ENCODE data around the gene PIK3CB. TPM values are rescaled to one million over a fixed set of nuclear protein-coding genes. Genes with fewer than 3 reads are reported as not detected.

PIK3CB gene
- polyA plus RNA-seq, 1 of the 3 experiments (the other 2 are of a cell fraction) = 6.8 TPM

- no peak for TF ChIP-seq IRF3 (IDR thresholded peaks at IDR 0.05; ENCODE audit: low read depth, low read length)
Measured at GRCh38 chr3:138774529-138775253, 60.0 kb downstream of the PIK3CB start (continued).

DNA sequence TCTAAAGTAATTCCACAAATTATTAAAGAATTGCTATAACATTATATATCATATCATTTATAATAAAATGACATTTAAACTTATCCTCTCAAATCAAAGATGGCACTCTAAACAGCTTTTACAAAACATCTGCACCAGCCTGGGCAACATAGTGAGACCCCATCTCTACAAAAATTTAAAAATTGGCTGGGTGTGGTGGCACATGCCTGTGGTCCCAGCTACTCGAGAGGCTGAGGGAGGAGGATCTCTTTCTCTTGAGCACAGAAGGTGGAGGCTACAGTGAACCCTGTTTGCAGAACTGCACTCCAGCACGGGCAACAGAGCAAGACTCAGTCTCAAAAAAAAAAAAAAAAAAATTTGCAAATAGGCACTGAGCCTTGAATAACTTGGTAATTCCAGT lies 63.1 kb downstream of the PIK3CB start:
- Histone ChIP-seq H3K27me3 (ENCODE audit: insufficient read depth) (no peaks in the 10 kb centered on the region), H2AFZ (ENCODE audit: low read depth) (no peak overlapping the region), H3K4me1 (ENCODE audit: control insufficient read depth in 1 of 2, insufficient read depth in 2 of 2, low read depth in 1 of 2, low read length in 1 of 2) (peaks cover 7 to 18% of the 10 kb centered on the region in 2 experiments), H3K79me2 (ENCODE audit: insufficient read depth) (peaks cover 10% of the 10 kb centered on the region; the same call in 1 of the 2 replicates), H3K9ac (no peak overlapping the region), H3K9me3 (no peaks in the 10 kb centered on the region), H3K27ac (ENCODE audit: low read depth in 2 of 2, low read length in 1 of 2) (no peak overlapping the region), H3F3A (replicated peaks; ENCODE audit: insufficient read depth) (peaks cover 17% of the 10 kb centered on the region), H4K20me1 (ENCODE audit: insufficient read depth) (peaks cover 10% of the 10 kb centered on the region; the same call in 1 of the 2 replicates), H3K36me3 (replicated peaks in 1 of 2; ENCODE audit: control insufficient read depth in 1 of 2, insufficient read depth in 2 of 2, low read length in 1 of 2) (no peaks in the 10 kb centered on the region), H3K9me2 (no peaks in the 10 kb centered on the region), H3K4me3 (ENCODE audit: low read depth in 2 of 2, low read length in 1 of 2) (no peak overlapping the region), H3K4me2 (no peak overlapping the region)
- ChIA-PET POLR2A (no interaction called here), CTCF (interaction anchor here (1.3 kb wide), 1 partner anchor 144 kb away, joined by 3 read pairs; no protein-coding TSS in a partner anchor)
- TF ChIP-seq RAD21 (IDR thresholded peaks at IDR 0.05; ENCODE audit: low read length) (no peak), MEF2A (IDR thresholded peaks at IDR 0.05; ENCODE audit: borderline replicate concordance, low read depth) (no peak), GATA2 (CRISPR knock-in tag; IDR thresholded peaks at IDR 0.05) (no peak), TEAD4 (IDR thresholded peaks at IDR 0.05; ENCODE audit: borderline replicate concordance, insufficient read depth) (no peak), CHD2 (IDR thresholded peaks at IDR 0.05; ENCODE audit: low read length, partially characterized antibody) (no peak), TAF1 (IDR thresholded peaks at IDR 0.05; ENCODE audit: borderline replicate concordance, low read depth, low read length) (no peak), EP300 (IDR thresholded peaks at IDR 0.05; ENCODE audit: borderline replicate concordance in 1 of 2, low read depth in 1 of 2, low read length in 1 of 2) (no peak), ELF1 (IDR thresholded peaks at IDR 0.05) (no peak), RFX5 (IDR thresholded peaks at IDR 0.05; ENCODE audit: low read length) (no peak), MXI1 (IDR thresholded peaks at IDR 0.05; ENCODE audit: low read depth, low read length) (no peak)
- DNase-seq = no peak
- WGBS (ENCODE audit: low lambda C conversion rate) = 100% methylated on average over 2 of the region's 2 CpGs

DNA sequence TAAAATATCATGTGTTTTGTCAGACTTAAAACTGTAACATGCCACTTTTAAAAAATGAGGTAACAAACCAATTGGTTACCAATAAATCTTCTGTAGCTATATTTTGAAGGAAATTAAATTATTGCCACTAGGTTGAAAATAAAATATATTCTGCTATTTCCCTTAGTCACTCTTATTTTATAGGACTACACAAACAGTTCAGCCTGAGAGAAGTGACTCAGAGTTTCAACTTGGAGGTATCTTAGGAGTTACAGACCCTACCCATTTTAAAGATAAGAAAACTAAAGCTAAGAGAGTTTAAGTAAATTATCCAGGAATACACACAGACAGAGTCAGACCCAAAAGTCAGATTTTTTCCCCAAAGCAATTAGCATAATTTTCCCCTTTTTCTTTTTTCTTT lies 65.1 kb downstream of the PIK3CB start:
- Histone ChIP-seq H3F3A (replicated peaks; ENCODE audit: insufficient read depth) (no peaks in the 10 kb centered on the region), H3K9me2 (no peaks in the 10 kb centered on the region), H3K4me1 (ENCODE audit: control insufficient read depth in 1 of 2, insufficient read depth in 2 of 2, low read depth in 1 of 2, low read length in 1 of 2) (peaks cover 0 to 6% of the 10 kb centered on the region in 2 experiments; a peak in 2 of 4 replicates), H3K4me3 (ENCODE audit: low read depth in 2 of 2, low read length in 1 of 2) (no peak overlapping the region), H3K36me3 (replicated peaks in 1 of 2; ENCODE audit: control insufficient read depth in 1 of 2, insufficient read depth in 2 of 2, low read length in 1 of 2) (no peaks in the 10 kb centered on the region), H3K4me2 (no peak overlapping the region), H3K27ac (ENCODE audit: low read depth in 2 of 2, low read length in 1 of 2) (no peak overlapping the region), H2AFZ (ENCODE audit: low read depth) (no peak overlapping the region), H3K79me2 (ENCODE audit: insufficient read depth) (peaks cover 10% of the 10 kb centered on the region; the same call in 1 of the 2 replicates), H3K9ac (no peak overlapping the region), H4K20me1 (ENCODE audit: insufficient read depth) (peaks cover 5% of the 10 kb centered on the region; the same call in 1 of the 2 replicates), H3K27me3 (ENCODE audit: insufficient read depth) (no peaks in the 10 kb centered on the region), H3K9me3 (no peaks in the 10 kb centered on the region)
- CTCF ChIA-PET = interaction anchor here (0.7 kb wide), 1 partner anchor 145 kb away, joined by 5 read pairs; no protein-coding TSS in a partner anchor
- DNase-seq = no peak
- POLR2A ChIA-PET = no interaction called here
- TF ChIP-seq TAF1 (IDR thresholded peaks at IDR 0.05; ENCODE audit: borderline replicate concordance, low read depth, low read length) (no peak), MXI1 (IDR thresholded peaks at IDR 0.05; ENCODE audit: low read depth, low read length) (no peak), REST (IDR thresholded peaks at IDR 0.05; ENCODE audit: low read depth, low read length) (no peak), FOXM1 (IDR thresholded peaks at IDR 0.05; ENCODE audit: low read depth) (no peak), MEF2A (IDR thresholded peaks at IDR 0.05; ENCODE audit: borderline replicate concordance, low read depth) (no peak), SIN3A (IDR thresholded peaks at IDR 0.05; ENCODE audit: borderline replicate concordance, low read depth, low read length) (no peak), TEAD4 (IDR thresholded peaks at IDR 0.05; ENCODE audit: borderline replicate concordance, insufficient read depth) (no peak), RXRA (IDR thresholded peaks at IDR 0.05; ENCODE audit: borderline replicate concordance, low read depth) (no peak), RFX5 (IDR thresholded peaks at IDR 0.05; ENCODE audit: low read length) (no peak), EZH2phosphoT487 (IDR thresholded peaks at IDR 0.05; ENCODE audit: borderline replicate concordance, low read depth) (no peak)
- TF ChIP-seq, protein P1, sequence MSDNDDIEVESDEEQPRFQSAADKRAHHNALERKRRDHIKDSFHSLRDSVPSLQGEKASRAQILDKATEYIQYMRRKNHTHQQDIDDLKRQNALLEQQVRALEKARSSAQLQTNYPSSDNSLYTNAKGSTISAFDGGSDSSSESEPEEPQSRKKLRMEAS (IDR thresholded peaks at IDR 0.05; ENCODE audit: low read depth) = no peak
- TF ChIP-seq, protein P2, sequence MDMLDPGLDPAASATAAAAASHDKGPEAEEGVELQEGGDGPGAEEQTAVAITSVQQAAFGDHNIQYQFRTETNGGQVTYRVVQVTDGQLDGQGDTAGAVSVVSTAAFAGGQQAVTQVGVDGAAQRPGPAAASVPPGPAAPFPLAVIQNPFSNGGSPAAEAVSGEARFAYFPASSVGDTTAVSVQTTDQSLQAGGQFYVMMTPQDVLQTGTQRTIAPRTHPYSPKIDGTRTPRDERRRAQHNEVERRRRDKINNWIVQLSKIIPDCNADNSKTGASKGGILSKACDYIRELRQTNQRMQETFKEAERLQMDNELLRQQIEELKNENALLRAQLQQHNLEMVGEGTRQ (IDR thresholded peaks at IDR 0.05; ENCODE audit: borderline replicate concordance, low read depth, low read length) = no peak
